Muscle layer of colon (tissue), 2 donors: ENCODE data around the gene NFYC.

Experiments used
- H3K27ac ChIP-seq: one replicate; pipeline ENCODE4 v1.7.0; 2013; ENCODE audit warnings: low read depth, mild to moderate bottlenecking, low read length, moderate library complexity
- H3K27me3 ChIP-seq, 2 donors: one replicate each; pipeline ENCODE4 v1.7.0; 2013; ENCODE audit warnings: low read length in 2 of 2, mild to moderate bottlenecking in 2 of 2; ENCODE audit not compliant: insufficient read depth in 2 of 2, control insufficient read depth in 1 of 2
- H3K36me3 ChIP-seq: one replicate; pipeline ENCODE4 v1.7.0; 2013; ENCODE audit warnings: mild to moderate bottlenecking, low read length; ENCODE audit not compliant: insufficient read depth
- H3K4me1 ChIP-seq: one replicate; pipeline ENCODE4 v1.7.0; 2013; ENCODE audit warnings: mild to moderate bottlenecking, low read length; ENCODE audit not compliant: insufficient read depth
- H3K4me3 ChIP-seq, 2 donors: one replicate each; pipeline ENCODE4 v1.7.0; 2013; ENCODE audit warnings: low read length in 2 of 2, low read depth in 1 of 2, mild to moderate bottlenecking in 1 of 2, moderate library complexity in 1 of 2
- H3K9ac ChIP-seq: one replicate; pipeline ENCODE4 v1.7.0; 2013; ENCODE audit warnings: low read length
- H3K9me3 ChIP-seq: one replicate; pipeline ENCODE4 v1.7.0; 2013; ENCODE audit warnings: mild to moderate bottlenecking, low read length
- donor health status: abdominal sarcoma.
- donor health status: Adenocarcinoma of cecum.

The NFYC gene

GRCh38 chr1:40780678-40781607 lies 89.4 kb downstream of the NFYC start:
- no peaks in the 10 kb centered on the region for H3K36me3 ChIP-seq
- H3K9ac ChIP-seq, result no peak overlapping the region
- peaks cover 22% of the 10 kb centered on the region for H3K4me1 ChIP-seq
- no peak overlapping the region for H3K4me3 ChIP-seq
- no peaks in the 10 kb centered on the region for H3K27me3 ChIP-seq
- H3K9me3 ChIP-seq, result no peaks in the 10 kb centered on the region
- no peak overlapping the region for H3K27ac ChIP-seq

- Histone ChIP-seq H3K9ac (no peak overlapping the region), H3K27me3 (no peaks in the 10 kb centered on the region), H3K4me1 (peaks cover 29% of the 10 kb centered on the region), H3K36me3 (no peaks in the 10 kb centered on the region), H3K27ac (no peak overlapping the region), H3K4me3 (no peak overlapping the region), H3K9me3 (no peaks in the 10 kb centered on the region)
These were observed 90.1 kb downstream of the NFYC start for GRCh38 chr1:40781608-40781971.

- no peaks in the 10 kb centered on the region for H3K36me3 ChIP-seq
- H3K9ac ChIP-seq, result peak overlapping the region; percentile 57
- H3K27me3 ChIP-seq, result no peaks in the 10 kb centered on the region
- H3K27ac ChIP-seq, result peak overlapping the region; percentile 74
- H3K9me3 ChIP-seq, result no peaks in the 10 kb centered on the region
- peak overlapping the region; percentile 15 to 72 for H3K4me3 ChIP-seq
- H3K4me1 ChIP-seq, result peaks cover 37% of the 10 kb centered on the region
These were observed 91.0 kb downstream of the NFYC start for GRCh38 chr1:40782371-40782956.

DNA sequence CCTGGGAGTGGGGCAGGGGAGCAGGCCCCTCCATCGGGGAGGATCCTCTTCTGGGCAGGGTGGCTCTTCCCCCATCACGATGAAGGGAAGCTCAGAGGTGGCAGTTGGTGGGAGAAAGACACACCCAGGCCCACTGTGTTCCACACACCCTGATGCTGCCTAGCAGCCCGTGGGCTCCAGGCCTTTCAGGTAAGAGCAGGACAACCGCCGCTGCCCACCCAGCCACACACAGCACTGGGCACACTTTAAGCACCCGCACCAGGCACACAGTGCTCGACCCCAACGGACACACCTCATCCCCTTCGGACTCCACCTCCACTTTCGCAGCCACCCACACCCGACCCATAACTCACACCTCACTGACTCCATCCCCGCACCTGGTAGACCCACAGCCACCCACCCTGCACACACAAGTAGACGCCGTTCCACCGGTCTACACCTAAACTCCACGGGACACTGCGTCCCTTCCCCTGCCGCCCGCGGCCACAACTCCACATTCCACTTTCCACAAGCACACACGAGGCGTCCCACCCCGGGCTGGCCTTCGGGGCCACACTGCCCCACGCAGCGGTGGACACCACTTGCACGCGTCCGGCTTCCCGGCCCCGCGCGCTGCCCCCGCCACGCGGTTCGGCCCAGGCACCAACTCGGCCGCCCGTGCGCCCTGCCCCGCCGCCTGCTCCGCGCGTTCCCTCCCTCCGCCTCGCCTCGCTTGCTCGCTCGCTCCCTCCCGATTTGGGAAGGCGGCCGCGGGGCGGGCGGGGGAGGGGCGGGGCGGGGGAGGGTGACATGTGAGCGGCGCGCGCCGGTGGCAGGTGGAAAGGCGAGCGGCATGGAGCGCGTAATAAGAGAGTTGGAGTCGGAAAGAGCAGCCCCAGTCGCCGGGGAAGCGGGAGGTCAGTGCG lies 91.7 kb downstream of the NFYC start, which contains the start of gene KCNQ4:
TSS of gene KCNQ4 (plus strand) at position 787 of the 905 bp plus-strand sequence. CDS start 307 bp downstream, outside the sequence.
- peaks cover 44% of the 10 kb centered on the region for H3K4me1 ChIP-seq
- H3K9me3 ChIP-seq, result no peaks in the 10 kb centered on the region
- peak within 1 kb of the TSS; percentile 62 to 72 for H3K4me3 ChIP-seq
- H3K27me3 ChIP-seq, result no peaks in the 10 kb centered on the region
- peak within 1 kb of the TSS; percentile 80 for H3K27ac ChIP-seq
- H3K36me3 ChIP-seq, result no peaks in the 10 kb centered on the region
- H3K9ac ChIP-seq, result peak within 1 kb of the TSS; percentile 61

DNA sequence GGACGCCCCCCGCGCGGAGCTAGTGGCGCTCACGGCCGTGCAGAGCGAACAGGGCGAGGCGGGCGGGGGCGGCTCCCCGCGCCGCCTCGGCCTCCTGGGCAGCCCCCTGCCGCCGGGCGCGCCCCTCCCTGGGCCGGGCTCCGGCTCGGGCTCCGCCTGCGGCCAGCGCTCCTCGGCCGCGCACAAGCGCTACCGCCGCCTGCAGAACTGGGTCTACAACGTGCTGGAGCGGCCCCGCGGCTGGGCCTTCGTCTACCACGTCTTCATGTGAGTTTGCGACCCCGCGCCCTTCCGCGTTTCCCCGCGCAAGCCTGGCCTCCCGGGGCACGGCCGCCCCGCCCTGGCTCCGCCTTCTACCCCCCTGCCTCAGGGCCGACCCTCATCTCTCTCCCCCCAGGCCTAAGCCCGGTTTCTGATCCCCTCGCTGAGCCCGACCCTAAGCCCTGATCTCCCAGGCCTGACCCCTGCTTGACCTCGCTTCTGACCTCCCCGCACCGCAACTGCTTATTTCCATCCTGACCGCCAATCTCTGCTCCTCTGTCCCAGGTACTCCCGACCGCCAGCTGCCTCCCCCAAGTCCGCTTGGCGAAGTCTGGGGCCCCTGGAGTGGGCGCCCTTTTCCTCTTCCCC lies 92.8 kb downstream of the NFYC start:
- H3K9me3 ChIP-seq, result no peaks in the 10 kb centered on the region
- peak overlapping the region; percentile 61 for H3K9ac ChIP-seq
- H3K4me1 ChIP-seq, result peaks cover 54% of the 10 kb centered on the region
- H3K36me3 ChIP-seq, result no peaks in the 10 kb centered on the region
- H3K27me3 ChIP-seq, result no peaks in the 10 kb centered on the region
- peak overlapping the region; percentile 31 to 61 for H3K4me3 ChIP-seq
- peak overlapping the region; percentile 80 for H3K27ac ChIP-seq

DNA sequence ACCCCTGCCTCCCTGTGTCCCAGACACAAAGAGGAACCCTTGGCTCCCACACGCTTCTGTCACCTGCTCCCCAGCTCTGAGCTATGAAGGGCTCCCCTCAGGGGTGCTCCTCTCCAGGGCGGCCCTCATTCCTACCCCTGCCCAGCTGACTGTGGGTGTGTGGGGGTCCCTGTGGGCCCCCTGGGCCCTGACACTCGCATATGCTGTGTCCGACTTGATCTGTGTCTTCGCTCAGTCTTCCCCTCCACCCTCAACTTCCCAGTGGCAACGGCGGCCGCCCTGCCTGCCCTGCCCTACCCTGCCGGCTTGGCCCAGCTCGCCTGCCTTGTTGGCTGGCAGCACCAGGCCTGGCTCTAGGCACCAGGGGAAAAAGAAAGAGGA lies 93.3 kb downstream of the NFYC start:
- Histone ChIP-seq H3K36me3 (no peaks in the 10 kb centered on the region), H3K27ac (peak overlapping the region; percentile 80), H3K9me3 (no peaks in the 10 kb centered on the region), H3K27me3 (no peaks in the 10 kb centered on the region), H3K4me3 (peak overlapping the region; percentile 31 to 61), H3K4me1 (peaks cover 59% of the 10 kb centered on the region), H3K9ac (peak overlapping the region; percentile 61)

DNA sequence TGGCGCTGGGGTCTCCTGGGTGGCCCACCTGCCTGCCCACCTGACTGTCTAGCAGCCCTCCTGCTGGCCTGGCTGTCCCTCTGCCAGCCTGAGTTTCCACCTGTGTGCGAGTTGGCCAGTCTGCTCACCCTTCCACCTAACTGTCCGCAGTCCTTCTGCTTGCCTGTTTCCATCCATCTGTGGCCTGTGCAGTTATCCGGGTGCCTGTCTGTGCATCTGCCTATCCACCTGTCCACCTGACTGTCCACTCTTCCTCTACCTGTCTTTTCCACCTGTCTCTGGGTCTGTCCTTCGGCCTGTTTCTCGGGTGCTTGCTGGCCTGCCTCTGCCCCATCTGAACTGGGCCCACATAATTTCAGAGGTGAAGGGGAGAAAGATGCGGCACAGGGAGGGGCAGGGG lies 93.9 kb downstream of the NFYC start:
- peak overlapping the region; percentile 61 for H3K9ac ChIP-seq
- H3K4me1 ChIP-seq, result peaks cover 66% of the 10 kb centered on the region
- H3K36me3 ChIP-seq, result no peaks in the 10 kb centered on the region
- no peaks in the 10 kb centered on the region for H3K9me3 ChIP-seq
- H3K27me3 ChIP-seq, result no peaks in the 10 kb centered on the region
- H3K27ac ChIP-seq, result peak overlapping the region; percentile 80
- peak overlapping the region; percentile 31 to 61 for H3K4me3 ChIP-seq

DNA sequence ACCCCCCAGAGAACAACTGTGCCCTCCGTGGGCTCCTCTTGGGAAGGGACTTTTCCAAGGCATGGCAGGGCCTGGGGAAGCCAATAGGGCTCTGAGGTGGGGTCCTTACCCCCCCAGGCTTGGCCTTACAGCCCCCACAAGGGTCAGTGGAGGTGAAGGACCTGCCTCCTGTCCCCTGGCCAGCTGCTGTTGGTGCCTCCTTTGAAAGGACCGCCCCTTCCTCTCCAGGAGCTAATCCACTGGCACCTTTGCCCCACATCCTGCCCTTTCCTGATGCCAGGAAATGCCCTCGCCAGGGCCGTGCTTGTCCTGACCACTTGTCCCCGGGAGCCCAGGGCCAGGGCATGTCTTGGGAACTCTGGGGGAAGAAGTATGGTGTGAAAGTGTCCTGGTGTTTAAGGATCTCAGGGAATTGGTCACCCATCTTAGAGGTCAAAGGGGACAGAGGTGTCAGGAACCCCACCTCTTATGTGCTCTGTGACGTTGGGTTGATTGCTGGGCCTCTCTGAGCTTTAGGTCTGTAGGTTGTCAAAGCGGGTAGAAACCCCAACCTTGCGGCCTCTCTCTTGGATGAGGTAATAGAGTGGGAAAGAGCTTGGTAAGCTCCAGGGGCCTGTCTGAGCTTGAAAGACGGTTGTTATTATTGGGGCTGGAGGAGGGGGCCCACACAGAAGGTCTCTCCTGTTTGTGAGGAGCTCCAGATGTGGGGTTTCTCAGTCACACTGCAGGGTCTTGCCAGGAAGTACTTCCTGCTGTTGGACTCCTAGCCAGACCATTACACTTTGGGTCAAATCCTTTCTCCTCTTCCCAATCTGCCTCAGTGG lies 94.9 kb downstream of the NFYC start:
- H3K27ac ChIP-seq, result peak overlapping the region; percentile 80
- peaks cover 76% of the 10 kb centered on the region for H3K4me1 ChIP-seq

DNA sequence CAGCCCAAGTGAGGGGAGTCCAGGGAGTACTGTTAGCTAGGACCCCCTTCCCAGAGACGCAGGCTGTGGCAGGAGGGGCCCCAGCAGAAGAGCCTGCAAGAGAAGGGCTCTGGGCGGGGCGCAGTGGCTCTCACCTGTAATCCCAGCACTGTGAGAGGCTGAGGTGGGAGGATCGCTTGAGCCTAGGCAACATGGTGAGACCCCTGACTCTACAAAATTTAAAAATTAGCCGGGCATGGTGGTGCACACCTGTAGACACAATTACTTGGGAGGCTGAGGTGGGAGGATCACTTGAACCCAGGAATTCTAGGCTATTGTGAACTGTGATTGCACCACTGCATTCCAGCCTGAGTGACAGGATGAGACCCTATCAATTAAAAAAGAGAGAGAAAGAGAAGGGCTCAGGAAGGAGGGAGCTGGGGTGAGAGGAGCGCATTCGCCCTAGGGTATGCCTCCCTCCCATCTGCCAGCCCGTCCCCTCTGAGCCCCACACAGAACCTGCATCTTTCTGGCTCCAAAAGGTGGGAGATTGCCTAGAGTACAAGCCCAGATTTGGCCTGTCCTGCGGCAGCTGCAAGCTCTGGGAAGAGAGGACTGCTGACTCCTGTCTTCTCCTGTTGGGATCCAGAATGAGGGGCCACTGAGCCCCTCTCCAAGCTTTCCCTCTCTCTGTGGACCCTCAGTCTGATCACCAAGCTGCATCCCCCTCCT lies 95.6 kb downstream of the NFYC start:
- Histone ChIP-seq H3K27ac (peak overlapping the region; percentile 80), H3K4me3 (no peak overlapping the region), H3K36me3 (no peaks in the 10 kb centered on the region), H3K9ac (peak overlapping the region; percentile 57), H3K4me1 (peaks cover 78% of the 10 kb centered on the region), H3K9me3 (no peaks in the 10 kb centered on the region), H3K27me3 (no peaks in the 10 kb centered on the region)

More for the DNA sequence above, 94.9 kb downstream of the NFYC start:
- H3K9me3 ChIP-seq, result no peaks in the 10 kb centered on the region
- no peak overlapping the region for H3K9ac ChIP-seq
- H3K4me3 ChIP-seq, result peak overlapping the region in 1 of 2 donors; percentile 61
- H3K27me3 ChIP-seq, result no peaks in the 10 kb centered on the region
- no peaks in the 10 kb centered on the region for H3K36me3 ChIP-seq
